H9 (cell line): Measurements from ENCODE around the gene PTPN13. TPM values are rescaled to one million over a fixed set of nuclear protein-coding genes. Genes with fewer than 3 reads are reported as not detected.

ENCODE experiments used
- DNase-seq: peaks from one replicate; pipeline ENCODE4 v3.0.0-alpha.2; 2017
- H2AFZ ChIP-seq: one replicate; pipeline ENCODE4 v1.6.1; 2013; ENCODE audit warnings: mild to moderate bottlenecking, low read length, control low read depth, moderate library complexity
- H2AK5ac ChIP-seq: 2 replicates; pipeline ENCODE4 v1.6.1; 2013; ENCODE audit warnings: low read length, control low read depth, mixed read lengths; ENCODE audit not compliant: insufficient read length
- H2BK120ac ChIP-seq: one replicate; pipeline ENCODE4 v1.6.1; 2013; ENCODE audit warnings: low read depth, mild to moderate bottlenecking, low read length, control low read depth, inconsistent platforms; ENCODE audit not compliant: poor library complexity, severe bottlenecking
- H2BK12ac ChIP-seq: 2 replicates; pipeline ENCODE4 v1.6.1; 2013; ENCODE audit warnings: low read length, control low read depth, mixed read lengths, low read depth; ENCODE audit not compliant: insufficient read length
- H2BK15ac ChIP-seq: 2 replicates; pipeline ENCODE4 v1.6.1; 2013; ENCODE audit warnings: low read depth, low read length, control low read depth
- H2BK20ac ChIP-seq: one replicate; pipeline ENCODE4 v1.6.1; 2013; ENCODE audit warnings: low read depth, mild to moderate bottlenecking, low read length, control low read depth, inconsistent platforms; ENCODE audit not compliant: poor library complexity, severe bottlenecking
- H2BK5ac ChIP-seq: 2 replicates; pipeline ENCODE4 v1.6.1; 2013; ENCODE audit warnings: low read length, control low read depth, mixed read lengths; ENCODE audit not compliant: insufficient read length
- H3K14ac ChIP-seq: 2 replicates; pipeline ENCODE4 v1.6.1; 2013; ENCODE audit warnings: low read length, control low read depth; ENCODE audit not compliant: insufficient read depth
- H3K18ac ChIP-seq: 2 replicates; pipeline ENCODE4 v1.6.1; 2013; ENCODE audit warnings: low read depth, mild to moderate bottlenecking, mixed read lengths, low read length, control low read depth; ENCODE audit not compliant: insufficient read length
- H3K23ac ChIP-seq: 2 replicates; pipeline ENCODE4 v1.6.1; 2013; ENCODE audit warnings: low read length, control low read depth, mixed read lengths, low read depth; ENCODE audit not compliant: insufficient read length
- H3K23me2 ChIP-seq: 2 replicates; pipeline ENCODE4 v1.6.1; 2013; ENCODE audit warnings: low read depth, mild to moderate bottlenecking, mixed read lengths, low read length, control low read depth; ENCODE audit not compliant: insufficient read length, poor library complexity, severe bottlenecking
- H3K27ac ChIP-seq: 2 replicates; pipeline ENCODE4 v1.5.1; 2013; ENCODE audit warnings: low read length, control low read depth, mixed read lengths, low read depth; ENCODE audit not compliant: insufficient read length
- H3K27me3 ChIP-seq: 2 replicates; pipeline ENCODE4 v1.6.1; 2013; ENCODE audit warnings: low read length, control low read depth, inconsistent platforms; ENCODE audit not compliant: insufficient read depth
- H3K4ac ChIP-seq: 2 replicates; pipeline ENCODE4 v1.6.1; 2013; ENCODE audit warnings: low read depth, mild to moderate bottlenecking, control low read depth, inconsistent platforms, low read length, moderate library complexity
- H3K4me1 ChIP-seq: 2 replicates; pipeline ENCODE4 v1.6.1; 2013; ENCODE audit warnings: low read length, control low read depth, inconsistent platforms; ENCODE audit not compliant: insufficient read depth
- H3K4me2 ChIP-seq: 2 replicates; pipeline ENCODE4 v1.6.1; 2013; ENCODE audit warnings: low read length, control low read depth, mixed read lengths; ENCODE audit not compliant: insufficient read length, insufficient read depth
- H3K56ac ChIP-seq: 2 replicates; pipeline ENCODE4 v1.6.1; 2013; ENCODE audit warnings: low read depth, mild to moderate bottlenecking, mixed read lengths, low read length, control low read depth; ENCODE audit not compliant: insufficient read length
- H3K79me1 ChIP-seq: 2 replicates; pipeline ENCODE4 v1.6.1; 2013; ENCODE audit warnings: low read depth, mild to moderate bottlenecking, moderate library complexity, low read length, control low read depth, inconsistent platforms; ENCODE audit not compliant: insufficient read depth, poor library complexity, severe bottlenecking
- H3K79me2 ChIP-seq: 2 replicates; pipeline ENCODE4 v1.6.1; 2013; ENCODE audit warnings: low read length, control low read depth, inconsistent platforms; ENCODE audit not compliant: insufficient read depth
- H3K9ac ChIP-seq: 2 replicates; pipeline ENCODE4 v1.6.1; 2013; ENCODE audit warnings: low read length, control low read depth, mixed read lengths; ENCODE audit not compliant: insufficient read length; ENCODE audit errors: extremely low read depth
- H3K9me3 ChIP-seq: one replicate; pipeline ENCODE4 v1.6.1; 2013; ENCODE audit warnings: low read depth, low read length, inconsistent platforms; ENCODE audit not compliant: control insufficient read depth
- H3T11ph ChIP-seq: one replicate; pipeline ENCODE4 v1.6.1; 2013; ENCODE audit warnings: mild to moderate bottlenecking, low read length, control low read depth, inconsistent platforms
- H4K20me1 ChIP-seq: one replicate; pipeline ENCODE4 v1.6.1; 2013; ENCODE audit not compliant: control insufficient read depth, insufficient read length, insufficient read depth
- H4K5ac ChIP-seq: 2 replicates; pipeline ENCODE4 v1.6.1; 2013; ENCODE audit warnings: low read depth, mild to moderate bottlenecking, mixed read lengths, low read length, control low read depth; ENCODE audit not compliant: insufficient read length
- H4K8ac ChIP-seq: replicated peaks from 2 replicates; pipeline ENCODE4 v1.6.1; 2013; ENCODE audit warnings: low read length, control low read depth, mixed read lengths, low read depth; ENCODE audit not compliant: insufficient read length
- H4K91ac ChIP-seq: 2 replicates; pipeline ENCODE4 v1.6.1; 2013; ENCODE audit warnings: low read depth, mild to moderate bottlenecking, moderate library complexity, mixed read lengths, low read length, control low read depth; ENCODE audit not compliant: insufficient read length
- H3K27ac Mint-ChIP-seq, 3 experiments: 2 replicates in 2 of 3; 3 replicates in 1 of 3; pipeline ENCODE4 v1.8.0; 2020 to 2021; ENCODE audit warnings: mixed read lengths in 3 of 3, mild to moderate bottlenecking in 1 of 3, moderate library complexity in 1 of 3
- H3K27me3 Mint-ChIP-seq: 2 replicates; pipeline ENCODE4 v1.8.0; 2021; ENCODE audit warnings: low read depth, mild to moderate bottlenecking, moderate library complexity, mixed read lengths
- H3K36me3 Mint-ChIP-seq, 3 experiments: 2 replicates in 2 of 3; 3 replicates in 1 of 3; pipeline ENCODE4 v1.8.0; 2020 to 2021; ENCODE audit warnings: low read depth in 3 of 3, mixed read lengths in 3 of 3; ENCODE audit not compliant: insufficient read depth in 1 of 3
- H3K4me1 Mint-ChIP-seq, 2 experiments: 2 replicates each; pipeline ENCODE4 v1.8.0; 2020; ENCODE audit warnings: mixed read lengths in 2 of 2
- H3K4me3 Mint-ChIP-seq, 2 experiments: 2 replicates in 1 of 2; 3 replicates in 1 of 2; pipeline ENCODE4 v1.8.0; 2020 to 2021; ENCODE audit warnings: mild to moderate bottlenecking in 2 of 2, mixed read lengths in 2 of 2, moderate library complexity in 1 of 2
- H3K9me3 Mint-ChIP-seq, 2 experiments: 2 replicates in 1 of 2; 3 replicates in 1 of 2; pipeline ENCODE4 v1.8.0; 2020; ENCODE audit warnings: mild to moderate bottlenecking in 2 of 2, mixed read lengths in 2 of 2, moderate library complexity in 1 of 2
- CTCF ChIP-seq: fragments of 200-600 bp; sonication (generic); conservative IDR thresholded peaks from 3 replicates; pipeline ENCODE4 v1.8.0; 2021; ENCODE audit warnings: antibody characterized with exemption, mild to moderate bottlenecking
- WGBS: extraction: QIAGEN DNeasy Blood & Tissue Kit; methylation state at CpG from one replicate; pipeline ENCODE4 v1.1.7; 2013; ENCODE audit warnings: missing lambda C conversion rate, low lambda C conversion rate, mixed read lengths; ENCODE audit not compliant: insufficient read length; ENCODE audit errors: extremely low coverage; 5-methylcytosine and 5-hydroxymethylcytosine counted together
- total RNA-seq: library from RNA; stranded (reverse); gene quantifications from 2 replicates; pipeline ENCODE4 v1.2.1, GENCODE V29; 2021

Gene PTPN13
- total RNA-seq, 1 experiment from 2014 or later: 34.9 TPM

DNA sequence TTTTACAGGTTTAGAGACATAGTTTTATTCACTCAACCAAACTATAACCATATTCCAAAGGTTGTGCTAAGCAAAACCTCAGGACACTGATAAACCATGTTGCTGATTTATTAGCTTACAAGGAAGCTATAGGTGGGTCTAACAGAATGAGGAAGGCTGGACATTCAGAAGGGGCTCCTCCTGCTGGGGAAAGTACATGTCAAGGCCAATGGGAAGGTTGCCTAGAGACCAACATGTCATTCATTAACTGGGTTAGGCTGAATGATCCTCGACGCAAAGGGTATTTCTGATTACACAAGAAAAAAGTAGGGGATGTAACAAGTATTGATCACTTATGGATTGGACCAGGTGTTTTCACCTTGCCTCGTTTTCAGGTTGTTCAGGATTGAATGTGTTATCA is 224.7 kb downstream of the PTPN13 start:
- Mint-ChIP-seq H3K36me3 (peaks cover 18 to 22% (median 20%) of the 10 kb centered on the region in 3 experiments), H3K9me3 (peaks cover 5 to 7% of the 10 kb centered on the region in 2 experiments; a peak in 2 of 5 replicates), H3K27ac (no peak overlapping the region), H3K4me1 (peaks cover 0 to 5% of the 10 kb centered on the region in 2 experiments; a peak in 2 of 4 replicates), H3K27me3 (no peaks in the 10 kb centered on the region), H3K4me3 (no peak overlapping the region)
- no peaks in the 10 kb centered on the region for H4K20me1 ChIP-seq
- no peak overlapping the region for H3K9ac ChIP-seq
- peaks cover 4% of the 10 kb centered on the region for H3K9me3 ChIP-seq
- TF ChIP-seq CTCF: peak; percentile 46; the same call in 2 of the 3 replicates
- H2AFZ ChIP-seq: no peak overlapping the region
- H3K23ac ChIP-seq: no peak overlapping the region
- no peak overlapping the region for H3K27ac ChIP-seq
- H3T11ph ChIP-seq: no peak overlapping the region
- H3K4ac ChIP-seq: no peak overlapping the region
- no peak overlapping the region for H2BK12ac ChIP-seq
- H2BK5ac ChIP-seq: no peak overlapping the region
- no peak overlapping the region for H2BK20ac ChIP-seq
- no peak overlapping the region for H4K8ac ChIP-seq
- H4K91ac ChIP-seq: no peak overlapping the region
- H3K79me1 ChIP-seq: no peaks in the 10 kb centered on the region
- no peaks in the 10 kb centered on the region for H3K23me2 ChIP-seq
- no peak overlapping the region for H4K5ac ChIP-seq
- H3K14ac ChIP-seq: no peak overlapping the region
- H3K79me2 ChIP-seq: no peaks in the 10 kb centered on the region
- no peak overlapping the region for H2BK120ac ChIP-seq
- no peaks in the 10 kb centered on the region for H3K4me1 ChIP-seq
- H3K56ac ChIP-seq: no peak overlapping the region
- peak; percentile 30 for DNase-seq
- H2BK15ac ChIP-seq: no peak overlapping the region
- WGBS: no CpG with 5 or more reads among the region's 3 CpGs
- H3K27me3 ChIP-seq: no peaks in the 10 kb centered on the region
- H3K18ac ChIP-seq: no peak overlapping the region
- no peak overlapping the region for H3K4me2 ChIP-seq
- no peak overlapping the region for H2AK5ac ChIP-seq
